Dermis blood vessel endothelial cell (primary cell): Measurements from ENCODE around the gene MXRA8. TPM values are rescaled to one million over a fixed set of nuclear protein-coding genes. Genes with fewer than 3 reads are reported as not detected.

Experiments used
- DNase-seq: peaks from one replicate; pipeline ENCODE4 v3.0.0; 2010
- total RNA-seq: library from RNA; depleted of rRNA; stranded (reverse); fragments of >200 nt; gene quantifications from 2 replicates; pipeline ENCODE4 v1.2.3, GENCODE V29; 2014

MXRA8 gene
- total RNA-seq, 1 donor from 2014 or later, result 1.7 TPM

DNA sequence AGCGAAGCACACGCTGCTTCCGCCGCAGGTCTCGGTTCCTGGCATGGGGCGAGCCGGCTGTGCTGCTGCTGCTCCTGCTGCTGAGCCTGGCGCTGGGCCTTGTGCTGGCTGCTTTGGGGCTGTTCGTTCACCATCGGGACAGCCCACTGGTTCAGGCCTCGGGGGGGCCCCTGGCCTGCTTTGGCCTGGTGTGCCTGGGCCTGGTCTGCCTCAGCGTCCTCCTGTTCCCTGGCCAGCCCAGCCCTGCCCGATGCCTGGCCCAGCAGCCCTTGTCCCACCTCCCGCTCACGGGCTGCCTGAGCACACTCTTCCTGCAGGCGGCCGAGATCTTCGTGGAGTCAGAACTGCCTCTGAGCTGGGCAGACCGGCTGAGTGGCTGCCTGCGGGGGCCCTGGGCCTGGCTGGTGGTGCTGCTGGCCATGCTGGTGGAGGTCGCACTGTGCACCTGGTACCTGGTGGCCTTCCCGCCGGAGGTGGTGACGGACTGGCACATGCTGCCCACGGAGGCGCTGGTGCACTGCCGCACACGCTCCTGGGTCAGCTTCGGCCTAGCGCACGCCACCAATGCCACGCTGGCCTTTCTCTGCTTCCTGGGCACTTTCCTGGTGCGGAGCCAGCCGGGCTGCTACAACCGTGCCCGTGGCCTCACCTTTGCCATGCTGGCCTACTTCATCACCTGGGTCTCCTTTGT is 24.7 kb downstream of the MXRA8 start:
- no peak for DNase-seq

DNA sequence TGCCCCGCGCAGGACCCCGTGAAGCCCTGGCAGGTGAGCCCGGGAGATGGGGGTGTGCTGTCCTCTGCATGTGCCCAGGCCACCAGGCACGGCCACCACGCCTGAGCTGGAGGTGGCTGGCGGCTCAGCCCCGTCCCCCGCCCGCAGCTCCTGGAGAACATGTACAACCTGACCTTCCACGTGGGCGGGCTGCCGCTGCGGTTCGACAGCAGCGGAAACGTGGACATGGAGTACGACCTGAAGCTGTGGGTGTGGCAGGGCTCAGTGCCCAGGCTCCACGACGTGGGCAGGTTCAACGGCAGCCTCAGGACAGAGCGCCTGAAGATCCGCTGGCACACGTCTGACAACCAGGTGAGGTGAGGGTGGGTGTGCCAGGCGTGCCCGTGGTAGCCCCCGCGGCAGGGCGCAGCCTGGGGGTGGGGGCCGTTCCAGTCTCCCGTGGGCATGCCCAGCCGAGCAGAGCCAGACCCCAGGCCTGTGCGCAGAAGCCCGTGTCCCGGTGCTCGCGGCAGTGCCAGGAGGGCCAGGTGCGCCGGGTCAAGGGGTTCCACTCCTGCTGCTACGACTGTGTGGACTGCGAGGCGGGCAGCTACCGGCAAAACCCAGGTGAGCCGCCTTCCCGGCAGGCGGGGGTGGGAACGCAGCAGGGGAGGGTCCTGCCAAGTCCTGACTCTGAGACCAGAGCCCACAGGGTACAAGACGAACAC is 25.4 kb downstream of the MXRA8 start:
- DNase-seq, result no peak

- DNase-seq, result no peak
Measured at GRCh38 chr1:1332031-1332755, 26.2 kb downstream of the MXRA8 start.

GRCh38 chr1:1331068-1331965 is 27.0 kb downstream of the MXRA8 start, which contains the start of gene TAS1R3:
Gene TAS1R3, plus strand, starts transcription at chr1:1331280. Its CDS starts 66 bp downstream, at chr1:1331346.
- no peak for DNase-seq

DNA sequence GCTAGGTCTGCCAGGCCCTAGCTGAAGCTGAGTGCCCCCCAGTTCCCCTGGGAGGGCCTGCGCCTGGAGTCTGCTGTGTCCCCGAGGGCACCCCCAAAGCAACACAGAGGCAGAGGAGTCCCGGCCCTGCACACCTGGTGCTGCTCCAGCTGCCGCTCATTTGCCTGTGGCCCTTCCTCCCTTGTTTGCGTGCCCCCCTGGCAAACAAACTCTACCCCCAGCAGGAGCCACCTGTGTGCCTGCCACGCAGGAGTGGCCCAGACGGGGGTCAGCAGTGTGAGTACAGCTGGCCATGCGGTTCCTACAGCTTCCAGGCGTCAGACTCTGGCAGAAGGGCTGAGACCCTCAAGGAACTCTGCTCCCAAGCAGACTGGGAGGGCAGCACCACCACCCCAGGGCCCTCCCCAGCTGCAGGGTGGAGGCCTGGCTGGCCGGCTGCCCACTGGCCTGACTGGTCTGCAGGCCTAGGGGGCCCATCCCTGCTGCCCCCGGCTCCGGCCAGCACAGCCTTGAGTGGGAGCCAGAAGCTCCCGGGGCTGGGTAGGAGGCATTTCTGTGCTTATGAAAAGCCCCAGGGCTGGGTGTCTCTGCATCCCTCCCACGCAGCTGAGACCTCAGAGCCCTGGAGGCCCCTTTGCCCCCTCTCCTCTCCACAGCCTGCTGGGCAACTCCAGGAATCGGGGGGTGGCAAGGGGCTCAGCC is 27.8 kb downstream of the MXRA8 start:
- no peak for DNase-seq

DNA sequence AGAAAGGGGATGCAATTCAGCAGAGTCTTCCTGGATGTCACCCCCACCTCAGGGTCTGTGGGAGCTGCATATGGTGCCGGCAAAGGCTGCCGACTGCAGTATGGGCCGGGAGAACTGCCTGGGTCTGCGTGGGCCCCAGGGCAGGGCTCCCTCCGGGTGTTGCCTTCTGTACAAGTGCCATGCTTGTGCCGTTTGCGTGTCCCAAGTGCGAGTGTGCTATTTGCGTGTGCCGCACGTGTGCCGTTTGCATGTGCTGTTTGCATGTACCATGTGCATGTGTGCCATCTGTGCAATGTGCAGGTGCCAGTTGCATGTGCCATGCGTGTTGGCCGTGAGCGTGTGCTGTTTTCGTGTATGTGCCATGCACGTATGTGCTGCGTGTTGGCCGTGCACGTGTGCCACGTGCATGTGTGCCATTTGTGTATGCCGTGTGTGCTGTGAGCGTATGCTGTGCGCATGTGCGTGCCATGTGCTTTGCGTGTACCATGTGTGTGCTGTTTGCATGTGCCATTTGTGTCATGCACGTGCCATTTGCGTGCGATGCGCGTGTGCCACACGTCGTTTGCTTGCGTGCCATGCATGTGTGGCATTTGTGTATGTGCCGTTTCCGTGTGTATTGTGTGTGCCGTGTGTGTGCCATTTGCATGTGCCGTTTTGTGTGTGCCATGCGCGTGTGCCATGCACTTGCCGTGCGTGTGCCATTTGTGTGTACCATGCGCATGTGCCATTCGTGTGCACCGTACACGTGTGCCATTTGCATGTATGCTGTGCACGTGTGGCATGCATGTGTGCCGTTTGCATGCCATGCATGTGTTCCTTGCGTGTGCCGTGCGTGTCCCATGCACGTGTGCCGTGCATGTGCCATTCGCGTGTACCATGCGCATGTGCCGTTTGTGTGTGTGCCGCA is 28.8 kb downstream of the MXRA8 start:
- no peak for DNase-seq

GRCh38 chr1:1328254-1328653 is 30.1 kb downstream of the MXRA8 start:
- no peak for DNase-seq

GRCh38 chr1:1327291-1327690 is 31.1 kb downstream of the MXRA8 start:
- DNase-seq, result no peak

DNA sequence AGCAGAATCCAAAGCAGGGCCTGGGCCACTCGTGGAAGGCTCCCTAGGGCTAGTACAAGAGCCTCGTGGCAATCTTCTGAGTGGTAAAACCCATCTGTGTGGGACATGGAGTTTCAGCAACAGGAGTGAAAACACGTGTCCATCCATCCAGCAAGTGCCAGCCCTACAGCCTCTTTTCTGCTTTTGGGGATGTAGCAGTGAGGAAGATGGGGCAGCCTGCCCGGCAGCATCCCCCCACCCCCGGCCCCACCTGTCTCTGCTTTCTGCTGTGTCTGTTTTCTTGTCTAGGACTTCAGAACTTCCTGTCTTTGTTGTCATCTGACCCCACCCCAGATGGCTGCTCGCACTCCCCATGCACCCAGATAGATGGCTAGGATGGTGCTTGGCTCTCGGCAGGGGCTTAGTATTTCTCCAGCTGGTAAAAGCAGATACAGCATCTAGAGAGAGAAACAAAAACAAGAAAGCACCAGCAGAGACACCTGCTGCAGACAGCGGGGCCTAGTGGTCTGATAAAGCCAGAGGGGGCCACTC is 32.2 kb downstream of the MXRA8 start:
- DNase-seq, result no peak

GRCh38 chr1:1325288-1326074 is 32.9 kb downstream of the MXRA8 start:
- DNase-seq, result peak; percentile 44

DNA sequence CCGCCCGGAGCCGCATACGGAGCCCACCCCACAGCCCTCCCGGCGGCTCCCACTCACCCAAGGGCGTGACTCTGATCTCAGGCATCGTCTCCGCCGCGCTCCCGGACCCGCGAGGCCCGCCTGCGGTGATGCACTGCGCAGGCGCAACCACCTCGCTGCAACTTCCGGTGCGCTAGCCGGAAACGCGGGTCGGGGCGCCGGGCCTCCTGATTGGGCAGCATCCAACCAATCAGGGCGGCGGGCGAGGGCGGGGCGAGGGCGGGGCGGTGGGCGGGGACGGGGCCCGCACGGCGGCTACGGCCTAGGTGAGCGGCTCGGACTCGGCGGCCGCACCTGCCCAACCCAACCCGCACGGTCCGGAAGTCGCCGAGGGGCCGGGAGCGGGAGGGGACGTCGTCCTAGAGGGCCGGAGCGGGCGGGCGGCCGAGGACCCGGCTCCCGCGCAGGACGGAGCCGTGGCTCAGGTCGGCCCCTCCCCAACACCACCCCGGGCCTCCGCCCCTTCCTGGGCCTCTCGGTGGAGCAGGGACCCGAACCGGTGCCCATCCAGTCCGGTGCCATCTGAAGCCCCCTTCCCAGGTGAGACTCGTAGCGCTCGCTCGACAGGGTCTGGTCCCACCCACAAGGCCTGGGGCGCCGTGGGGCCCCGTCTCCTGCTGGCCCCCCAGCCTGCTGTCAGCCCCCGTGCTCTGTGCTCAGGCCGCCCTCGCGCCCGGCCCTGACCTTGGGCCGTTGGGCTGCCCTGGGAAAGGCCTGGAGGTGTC is 33.6 kb downstream of the MXRA8 start, which contains the start of the genes CPTP and INTS11:
TSS of gene CPTP (plus strand) at position 279 of the 764 bp plus-strand sequence. CDS start 2,109 bp downstream, outside the sequence.
TSS of gene INTS11 (minus strand) at position 137 of the 764 bp plus-strand sequence. CDS start at position 85, 52 bp downstream.
- DNase-seq, result peak; percentile 95

GRCh38 chr1:1324084-1324523 is 34.3 kb downstream of the MXRA8 start:
- DNase-seq, result no peak

GRCh38 chr1:1322952-1323351 is 35.4 kb downstream of the MXRA8 start:
- no peak for DNase-seq

DNA sequence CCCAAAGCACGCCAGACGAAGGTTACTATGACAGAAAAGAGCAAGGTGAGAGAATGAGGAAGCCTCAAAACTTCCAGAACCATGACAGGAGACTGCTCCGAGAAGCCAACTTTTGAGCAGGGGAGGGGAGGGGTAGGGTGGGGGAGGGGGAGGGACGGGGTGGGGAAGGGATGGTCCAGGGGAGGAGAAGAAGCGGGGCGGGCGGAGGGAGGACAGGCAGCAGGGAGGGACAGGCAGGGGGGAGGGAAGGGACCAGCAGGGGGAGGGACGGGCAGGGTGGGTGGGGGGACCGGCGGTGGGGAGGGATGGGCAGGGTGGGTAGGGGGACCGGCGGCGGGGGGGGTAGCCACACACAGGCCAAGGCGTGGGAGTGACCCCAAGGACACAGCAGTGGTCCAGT is 35.9 kb downstream of the MXRA8 start:
- no peak for DNase-seq

- DNase-seq, result no peak
Measured at GRCh38 chr1:1321477-1321876, 36.9 kb downstream of the MXRA8 start.

DNA sequence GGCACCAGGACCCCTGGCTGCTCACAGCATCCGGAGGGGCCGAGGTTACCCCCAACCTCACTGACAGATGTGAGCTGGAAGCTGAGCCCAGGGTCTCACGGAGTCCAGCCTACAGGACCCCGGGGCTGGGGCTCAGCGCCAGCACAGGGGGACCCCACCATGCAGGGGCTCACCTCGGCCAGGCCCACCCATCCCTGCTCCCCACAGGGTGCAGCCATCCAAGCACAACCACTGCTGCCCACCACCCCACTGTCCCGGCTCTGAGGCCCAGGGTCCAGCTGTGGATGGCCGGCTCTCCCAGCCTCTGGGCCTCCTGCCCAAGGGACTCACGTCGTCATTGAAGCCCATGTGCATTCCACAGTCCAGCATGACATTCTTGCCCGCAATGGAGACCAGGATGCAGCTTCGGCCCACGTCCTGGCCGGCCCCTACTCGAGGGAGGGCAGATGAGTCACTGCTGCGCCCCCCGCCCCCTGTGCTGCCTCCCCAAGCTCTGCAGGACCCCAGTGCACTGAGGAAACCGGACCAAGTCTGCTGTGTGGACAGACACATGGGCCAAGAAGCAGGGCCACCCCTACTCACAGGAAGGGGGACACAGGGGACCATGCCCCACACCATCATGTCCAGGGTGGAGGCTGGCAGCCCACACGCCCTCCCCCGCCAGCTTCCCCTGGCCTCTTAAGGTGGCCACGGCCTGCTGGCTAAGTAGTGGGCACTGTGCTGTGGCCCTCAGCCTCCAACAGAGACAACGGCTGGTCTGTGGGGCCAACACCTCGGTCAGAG is 37.5 kb downstream of the MXRA8 start:
- DNase-seq, result peak; percentile 23

GRCh38 chr1:1319646-1319941 is 38.8 kb downstream of the MXRA8 start:
- no peak for DNase-seq
